ENCODE data around the gene GRM7. TPM values are rescaled to one million over a fixed set of nuclear protein-coding genes. Genes with fewer than 3 reads are reported as not detected.

The GRM7 gene
- total RNA-seq, 4 donors from 2014 or later = 0.39 TPM; not detected in 3

- intact Hi-C loops (cut with DNase I) = no loop called here
- H3K27ac ChIP-seq (replicated peaks in 1 of 4) = no peak overlapping the region
Measured at GRCh38 chr3:7407107-7407506, 546.2 kb downstream of the GRM7 start.

GRCh38 chr3:7410782-7411181, 549.9 kb downstream of the GRM7 start:
- TF ChIP-seq EP300 (IDR thresholded peaks at IDR 0.05) (no peak), POLR2AphosphoS5 (IDR thresholded peaks at IDR 0.05) (no peak), POLR2A (IDR thresholded peaks at IDR 0.05; ENCODE audit: low read depth) (no peak), CTCF (IDR thresholded peaks at IDR 0.05) (no peak)
- H3K9me3 ChIP-seq = no peaks in the 10 kb centered on the region
- intact Hi-C loops (cut with DNase I) = no loop called here
- no peak for DNase-seq (ENCODE audit: extremely low spot score)
- WGBS = 92% methylated on average over 4 of the region's 4 CpGs
- no peaks in the 10 kb centered on the region for H3K4me1 ChIP-seq
- H3K36me3 ChIP-seq = no peaks in the 10 kb centered on the region
- no peaks in the 10 kb centered on the region for H3K27me3 ChIP-seq
- H3K4me3 ChIP-seq = no peak overlapping the region
- H3K27ac ChIP-seq (replicated peaks in 1 of 4) = no peak overlapping the region

More at GRCh38 chr3:7407107-7407506, 546.2 kb downstream of the GRM7 start:
- Histone ChIP-seq H3K4me3 (no peak overlapping the region), H3K27me3 (no peaks in the 10 kb centered on the region), H3K9me3 (no peaks in the 10 kb centered on the region), H3K36me3 (no peaks in the 10 kb centered on the region), H3K4me1 (no peaks in the 10 kb centered on the region)
- DNase-seq (ENCODE audit: extremely low spot score) = no peak
- TF ChIP-seq POLR2AphosphoS5 (IDR thresholded peaks at IDR 0.05) (no peak), EP300 (IDR thresholded peaks at IDR 0.05) (no peak), CTCF (IDR thresholded peaks at IDR 0.05) (no peak), POLR2A (IDR thresholded peaks at IDR 0.05; ENCODE audit: low read depth) (no peak)
- WGBS = 92% methylated on average over 4 of the region's 4 CpGs

GRCh38 chr3:7421065-7421464, 560.1 kb downstream of the GRM7 start:
- intact Hi-C loops (cut with DNase I) = no loop called here
- no peak overlapping the region for H3K27ac ChIP-seq (replicated peaks in 1 of 4)
- no peaks in the 10 kb centered on the region for H3K27me3 ChIP-seq
- DNase-seq (ENCODE audit: extremely low spot score) = no peak
- WGBS = 94% methylated on average over 1 of the region's 1 CpG
- H3K4me1 ChIP-seq = no peaks in the 10 kb centered on the region
- no peak for TF ChIP-seq POLR2AphosphoS5 (IDR thresholded peaks at IDR 0.05)
- TF ChIP-seq EP300 (IDR thresholded peaks at IDR 0.05) = no peak
- no peak for TF ChIP-seq POLR2A (IDR thresholded peaks at IDR 0.05; ENCODE audit: low read depth)
- TF ChIP-seq CTCF (IDR thresholded peaks at IDR 0.05) = no peak
- H3K36me3 ChIP-seq = no peaks in the 10 kb centered on the region
- H3K9me3 ChIP-seq = no peaks in the 10 kb centered on the region
- no peak overlapping the region for H3K4me3 ChIP-seq

GRCh38 chr3:7423036-7423435, 562.1 kb downstream of the GRM7 start:
- no peak for DNase-seq (ENCODE audit: extremely low spot score)
- no peaks in the 10 kb centered on the region for H3K9me3 ChIP-seq
- no peaks in the 10 kb centered on the region for H3K4me1 ChIP-seq
- 54% methylated on average over 2 of the region's 2 CpGs for WGBS
- intact Hi-C loops (cut with DNase I) = no loop called here
- no peak overlapping the region for H3K4me3 ChIP-seq
- H3K27me3 ChIP-seq = no peaks in the 10 kb centered on the region
- TF ChIP-seq CTCF (IDR thresholded peaks at IDR 0.05) (no peak), POLR2A (IDR thresholded peaks at IDR 0.05; ENCODE audit: low read depth) (no peak), POLR2AphosphoS5 (IDR thresholded peaks at IDR 0.05) (no peak), EP300 (IDR thresholded peaks at IDR 0.05) (no peak)
- no peak overlapping the region for H3K27ac ChIP-seq (replicated peaks in 1 of 4)
- H3K36me3 ChIP-seq = no peaks in the 10 kb centered on the region

GRCh38 chr3:7423995-7424394, 563.1 kb downstream of the GRM7 start:
- no peaks in the 10 kb centered on the region for H3K9me3 ChIP-seq
- no peak overlapping the region for H3K27ac ChIP-seq (replicated peaks in 1 of 4)
- H3K27me3 ChIP-seq = no peaks in the 10 kb centered on the region
- H3K4me3 ChIP-seq = no peak overlapping the region
- 78% methylated on average over 4 of the region's 4 CpGs for WGBS
- no peak for DNase-seq (ENCODE audit: extremely low spot score)
- no peaks in the 10 kb centered on the region for H3K36me3 ChIP-seq
- no peaks in the 10 kb centered on the region for H3K4me1 ChIP-seq
- intact Hi-C loops (cut with DNase I) = no loop called here
- TF ChIP-seq POLR2A (IDR thresholded peaks at IDR 0.05; ENCODE audit: low read depth) (no peak), POLR2AphosphoS5 (IDR thresholded peaks at IDR 0.05) (no peak), CTCF (IDR thresholded peaks at IDR 0.05) (no peak), EP300 (IDR thresholded peaks at IDR 0.05) (no peak)

Data from esophagus muscularis mucosa (tissue), 4 donors.